Natural killer cell treated with Interleukin-12 subunit alpha and Interleukin-12 subunit beta and Interleukin-15 and Interleukin-18, amount 100 ng/mL, for 72 hours (primary cell): ENCODE data around the gene LIN7B. TPM values are rescaled to one million over a fixed set of nuclear protein-coding genes. Genes with fewer than 3 reads are reported as not detected.
A peak's percentile ranks its signal among the peaks of the same experiment; 100 is the strongest.
"Not testable (repeated sequence)": the region's sequence is repeated elsewhere in the genome, so short reads cannot be mapped to it uniquely, and the experiment has no call there.

ENCODE experiments used
- ATAC-seq, 2 donors: fragments of 150-1000 bp; cut with Tn5 transposase in 1 of 2; sonication (Bioruptor Pico), chemical (Tn5 transposase) in 1 of 2; 2 replicates each; pipeline ENCODE4 v1.10.0; 2021
- DNase-seq: peaks from one replicate; pipeline ENCODE4 v3.0.0; 2022; ENCODE audit warnings: low spot score
- H3K27ac Mint-ChIP-seq, 2 donors: 1 replicate in 1 of 2; 2 replicates in 1 of 2; pipeline ENCODE4 v1.8.0; 2022; ENCODE audit warnings: mixed read lengths in 2 of 2, mild to moderate bottlenecking in 1 of 2, moderate library complexity in 1 of 2
- H3K27me3 Mint-ChIP-seq, 2 donors: 1 replicate in 1 of 2; 2 replicates in 1 of 2; pipeline ENCODE4 v1.8.0; 2022; ENCODE audit warnings: mixed read lengths in 2 of 2
- H3K36me3 Mint-ChIP-seq: one replicate; pipeline ENCODE4 v1.8.0; 2022; ENCODE audit warnings: mixed read lengths
- H3K4me1 Mint-ChIP-seq, 2 donors: 1 replicate in 1 of 2; 2 replicates in 1 of 2; pipeline ENCODE4 v1.8.0; 2022; ENCODE audit warnings: low read depth in 2 of 2, mixed read lengths in 2 of 2, mild to moderate bottlenecking in 1 of 2
- H3K4me3 Mint-ChIP-seq: one replicate; pipeline ENCODE4 v1.8.0; 2022; ENCODE audit warnings: mixed read lengths
- H3K9me3 Mint-ChIP-seq: 2 replicates; pipeline ENCODE4 v1.8.0; 2022; ENCODE audit warnings: mixed read lengths
- total RNA-seq, 2 donors: library from RNA; stranded (reverse); gene quantifications; one replicate each; pipeline ENCODE4 v1.2.3, GENCODE V29; 2022

The LIN7B gene
- total RNA-seq = 1 to 10 TPM; 6.0 to 6.1 TPM

DNA sequence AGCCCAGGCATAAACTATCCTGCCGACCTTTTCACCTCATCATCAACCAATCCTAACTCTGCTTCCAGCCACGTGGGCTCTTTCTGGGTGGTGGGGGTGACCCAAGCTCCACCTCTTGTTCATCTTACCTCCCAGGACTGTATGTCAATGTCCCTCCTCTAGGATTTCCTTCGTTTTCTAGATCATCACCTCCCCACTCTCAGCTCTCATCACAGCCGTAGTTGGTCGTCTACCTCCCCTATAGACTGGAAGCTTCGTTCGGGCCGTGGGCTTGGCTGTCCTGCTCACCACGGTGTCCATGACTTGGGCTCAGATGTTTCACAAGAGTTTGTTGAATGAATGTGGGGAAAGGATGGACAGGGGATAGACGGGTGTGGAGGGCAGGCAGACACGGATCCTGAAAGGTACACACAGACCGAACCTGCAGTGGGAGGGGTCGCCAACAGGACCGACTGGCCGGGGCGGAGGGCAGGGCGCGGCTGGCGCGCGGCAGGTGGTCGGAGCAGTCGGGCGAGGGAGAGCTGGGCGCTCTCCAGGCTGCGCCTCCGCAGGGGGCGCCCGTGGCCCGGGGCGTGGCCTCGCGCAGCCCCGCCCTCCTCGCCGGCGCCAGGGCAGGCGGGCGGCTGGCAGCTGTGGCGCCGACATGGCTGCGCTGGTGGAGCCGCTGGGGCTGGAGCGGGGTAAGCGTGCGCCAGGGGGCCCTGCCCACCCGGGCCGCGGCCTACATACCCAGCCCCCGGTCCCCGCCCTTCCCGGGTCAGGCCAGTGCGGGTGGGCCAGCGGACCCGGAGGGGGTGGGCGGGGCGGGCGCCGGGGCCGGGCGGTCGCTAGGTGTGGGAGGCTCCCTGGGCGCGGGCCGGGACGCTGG is at the start of gene LIN7B:
Gene LIN7B, plus strand, starts transcription at position 609 of the 868 bp plus-strand sequence. Its CDS starts 35 bp downstream, at position 644.
- H3K27ac Mint-ChIP-seq = peak within 1 kb of the TSS; percentile 4 to 17
- H3K4me3 Mint-ChIP-seq = peak within 1 kb of the TSS; percentile 84
- H3K4me1 Mint-ChIP-seq = peaks cover 21 to 29% of the 10 kb centered on the region in 2 donors
- ATAC-seq (peak; percentile 79 to 83), DNase-seq (peak; percentile 81)
- H3K27me3 Mint-ChIP-seq = no peaks in the 10 kb centered on the region
- H3K9me3 Mint-ChIP-seq = no peaks in the 10 kb centered on the region
- H3K36me3 Mint-ChIP-seq = peaks cover 4% of the 10 kb centered on the region

GRCh38 chr19:49064768-49065611 is 49.2 kb upstream of the LIN7B start, which contains the start of gene NTF4:
TSS of gene NTF4 (minus strand) at chr19:49064818. CDS start at chr19:49061997, 2,821 bp downstream.
- peaks cover 39 to 53% of the 10 kb centered on the region in 2 donors for H3K27me3 Mint-ChIP-seq
- no peak within 1 kb of the TSS for H3K4me3 Mint-ChIP-seq
- ATAC-seq (no peak), DNase-seq (no peak)
- H3K27ac Mint-ChIP-seq = no peak within 1 kb of the TSS
- peaks cover 0 to 7% of the 10 kb centered on the region in 2 donors for H3K4me1 Mint-ChIP-seq
- peaks cover 4% of the 10 kb centered on the region for H3K9me3 Mint-ChIP-seq
- H3K36me3 Mint-ChIP-seq = no peaks in the 10 kb centered on the region

DNA sequence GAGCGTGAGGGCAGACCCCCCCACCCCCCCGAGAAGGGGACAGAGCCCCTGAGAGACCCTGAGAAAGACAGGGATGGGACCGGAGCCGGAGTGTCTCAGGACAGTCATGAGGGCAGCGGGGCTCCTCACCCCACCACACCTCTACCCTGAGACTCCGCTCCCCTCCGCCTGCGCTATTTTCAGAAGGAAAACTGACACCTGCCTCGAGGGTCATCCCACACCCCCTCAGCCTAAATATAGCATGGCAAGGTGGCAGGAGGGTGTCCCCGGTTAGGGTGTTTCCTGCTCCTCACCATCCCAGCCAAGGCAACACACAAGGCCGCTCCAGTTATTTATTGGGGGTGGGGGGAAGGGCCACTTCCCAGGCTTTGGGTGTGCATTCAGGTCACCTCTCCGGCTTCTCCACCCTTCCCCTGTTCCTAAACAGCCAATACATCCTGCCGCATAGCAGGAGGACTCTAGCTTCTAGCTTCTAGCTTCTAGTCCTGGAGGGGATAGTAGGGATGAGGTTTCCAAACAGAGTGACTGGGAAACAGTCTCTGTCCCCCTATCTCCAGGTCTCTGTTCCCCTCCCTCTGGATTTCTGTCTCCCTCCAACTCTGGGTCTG is 48.2 kb upstream of the LIN7B start:
- ATAC-seq = no peak
- Mint-ChIP-seq H3K27ac (no peak overlapping the region), H3K27me3 (peaks cover 40 to 54% of the 10 kb centered on the region in 2 donors), H3K36me3 (no peaks in the 10 kb centered on the region), H3K4me3 (no peak overlapping the region), H3K9me3 (peaks cover 4% of the 10 kb centered on the region), H3K4me1 (peaks cover 0 to 7% of the 10 kb centered on the region in 2 donors)
- no peak for DNase-seq

DNA sequence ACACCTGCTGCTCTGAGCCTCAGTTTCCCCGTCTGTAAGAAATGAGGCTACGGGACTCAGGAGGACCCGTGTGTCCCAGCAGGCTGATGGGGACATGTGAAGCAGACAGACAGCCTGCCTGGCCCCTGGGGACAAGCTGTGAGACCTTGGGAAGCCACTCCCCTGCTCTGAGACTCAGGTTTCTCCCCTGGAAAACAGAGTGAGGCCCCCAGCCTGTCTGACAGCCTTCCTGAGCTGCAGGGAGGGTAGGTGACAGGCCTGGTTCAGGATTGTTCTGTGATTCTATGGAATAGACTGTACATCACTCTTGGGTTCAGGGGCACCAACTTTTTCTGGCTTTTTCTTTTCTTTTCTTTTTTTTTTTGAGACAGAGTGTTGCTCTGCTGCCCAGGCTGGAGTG is 46.6 kb upstream of the LIN7B start:
- ATAC-seq = no peak
- H3K27me3 Mint-ChIP-seq = peaks cover 41 to 52% of the 10 kb centered on the region in 2 donors
- H3K36me3 Mint-ChIP-seq = peaks cover 1% of the 10 kb centered on the region

GRCh38 chr19:49069026-49069425 is 45.1 kb upstream of the LIN7B start:
- Mint-ChIP-seq H3K36me3 (peaks cover 13% of the 10 kb centered on the region), H3K4me3 (no peak overlapping the region), H3K27ac (no peak overlapping the region), H3K27me3 (peaks cover 48 to 67% of the 10 kb centered on the region in 2 donors), H3K9me3 (peaks cover 4% of the 10 kb centered on the region), H3K4me1 (peaks cover 11 to 13% of the 10 kb centered on the region in 2 donors)
- no peak for ATAC-seq
- no peak for DNase-seq

More for the DNA sequence above, 46.6 kb upstream of the LIN7B start:
- Mint-ChIP-seq H3K4me1 (peaks cover under 1 to 4% of the 10 kb centered on the region in 2 donors), H3K4me3 (no peak overlapping the region), H3K27ac (no peak overlapping the region), H3K9me3 (peaks cover 4% of the 10 kb centered on the region)
- DNase-seq = no peak

GRCh38 chr19:49070416-49070815 is 43.8 kb upstream of the LIN7B start:
- Mint-ChIP-seq H3K27ac (no peak overlapping the region), H3K4me3 (no peak overlapping the region), H3K27me3 (peaks cover 52 to 69% of the 10 kb centered on the region in 2 donors)

DNA sequence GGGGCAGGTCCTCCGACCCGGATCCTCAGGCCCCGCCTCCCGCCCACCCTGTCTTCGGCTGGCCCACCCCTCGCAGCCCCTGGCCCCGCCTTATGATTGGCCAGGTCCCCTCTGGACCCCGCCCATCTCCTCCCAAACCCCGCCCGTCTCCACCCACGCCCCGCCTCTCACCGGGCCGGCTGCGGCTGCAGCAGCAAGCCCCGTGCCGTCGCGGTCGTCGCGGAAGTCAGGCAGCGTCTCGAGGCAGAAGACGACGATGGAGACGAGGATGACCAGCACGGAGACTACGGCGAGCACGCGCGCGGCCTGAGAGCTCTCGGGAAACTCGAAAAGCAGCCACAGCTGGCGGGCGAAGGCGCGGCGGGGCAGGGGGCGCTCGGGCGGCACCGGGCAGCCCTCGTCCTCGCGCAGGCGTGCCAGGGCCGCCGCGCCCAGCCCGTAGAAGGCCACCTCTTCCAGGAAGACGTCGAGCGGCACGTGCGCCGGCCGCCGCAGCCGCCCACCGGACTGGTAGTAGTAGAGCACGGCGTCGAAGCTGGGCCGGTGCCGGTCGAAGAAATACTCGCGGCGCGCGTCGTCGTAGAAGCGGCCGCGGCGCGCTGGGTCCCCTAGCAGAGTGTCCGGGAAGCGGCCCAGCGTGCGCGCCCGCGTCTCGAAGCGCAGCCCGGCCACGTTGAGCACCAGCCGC is 42.2 kb upstream of the LIN7B start:
- peaks cover 9 to 11% of the 10 kb centered on the region in 2 donors for H3K4me1 Mint-ChIP-seq
- H3K4me3 Mint-ChIP-seq = no peak overlapping the region
- H3K36me3 Mint-ChIP-seq = peaks cover 13% of the 10 kb centered on the region
- H3K27ac Mint-ChIP-seq = no peak overlapping the region
- H3K9me3 Mint-ChIP-seq = peaks cover 4% of the 10 kb centered on the region
- no peak for DNase-seq
- peak in 1 of 2 donors; percentile 54 for ATAC-seq
- peaks cover 45 to 53% of the 10 kb centered on the region in 2 donors for H3K27me3 Mint-ChIP-seq

More at GRCh38 chr19:49070416-49070815, 43.8 kb upstream of the LIN7B start:
- DNase-seq (no peak), ATAC-seq (no peak)
- Mint-ChIP-seq H3K4me1 (peaks cover 11 to 12% of the 10 kb centered on the region in 2 donors), H3K36me3 (peaks cover 13% of the 10 kb centered on the region), H3K9me3 (peaks cover 4% of the 10 kb centered on the region)

DNA sequence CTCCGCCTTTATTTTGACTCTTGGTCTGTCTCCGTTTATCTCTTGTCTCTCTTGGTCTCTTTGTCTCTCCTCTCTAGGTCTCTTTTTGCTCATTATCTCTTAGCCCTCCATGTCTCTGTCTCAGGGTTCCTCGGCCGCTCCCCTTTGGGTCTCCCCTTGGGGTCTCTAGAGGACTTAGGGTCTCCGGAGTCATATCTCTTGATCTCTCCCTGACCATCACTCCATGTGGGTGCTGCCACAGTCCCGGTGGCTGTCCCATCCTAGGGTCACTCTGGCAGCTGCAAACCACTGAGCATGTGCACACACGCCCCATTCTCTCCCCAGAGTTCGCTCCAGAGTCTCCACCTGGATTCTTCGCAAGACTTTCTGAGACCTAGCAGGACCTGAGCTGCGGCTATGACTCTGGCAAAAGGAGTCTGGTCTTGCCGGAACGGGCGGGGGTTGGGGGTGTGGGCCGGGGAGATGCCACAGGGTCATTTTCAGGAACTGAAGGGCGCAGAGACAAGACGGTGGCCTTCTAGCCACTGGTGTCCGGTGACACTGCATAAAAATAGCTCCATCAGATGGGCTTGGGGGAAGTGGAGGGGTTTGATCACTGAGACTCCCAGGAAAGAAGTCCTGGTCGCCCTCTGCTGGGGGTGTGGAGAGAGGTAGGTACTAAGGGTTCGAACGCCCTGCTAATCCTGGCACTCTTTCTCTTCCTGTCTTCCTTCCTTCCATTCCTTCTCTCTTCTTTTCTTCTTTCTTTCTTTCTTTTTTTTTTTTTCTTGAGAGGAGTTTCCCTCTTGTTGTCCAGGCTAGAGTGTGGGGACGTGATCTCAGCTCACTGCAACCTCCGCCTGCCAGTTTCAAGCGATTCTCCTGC is 40.4 kb upstream of the LIN7B start:
- H3K27ac Mint-ChIP-seq = no peak overlapping the region
- H3K4me1 Mint-ChIP-seq = peaks cover 9 to 11% of the 10 kb centered on the region in 2 donors
- H3K36me3 Mint-ChIP-seq = peaks cover 13% of the 10 kb centered on the region
- H3K9me3 Mint-ChIP-seq = peaks cover 4% of the 10 kb centered on the region
- ATAC-seq (no peak), DNase-seq (no peak)
- peak overlapping the region; percentile 57 for H3K4me3 Mint-ChIP-seq
- H3K27me3 Mint-ChIP-seq = peaks cover 36 to 41% of the 10 kb centered on the region in 2 donors

- peaks cover 13% of the 10 kb centered on the region for H3K36me3 Mint-ChIP-seq
- peaks cover 27 to 30% of the 10 kb centered on the region in 2 donors for H3K27me3 Mint-ChIP-seq
- H3K4me1 Mint-ChIP-seq = peaks cover 9 to 11% of the 10 kb centered on the region in 2 donors
- not testable (repeated sequence) for DNase-seq, ATAC-seq, H3K4me3 Mint-ChIP-seq, H3K9me3 Mint-ChIP-seq, H3K27ac Mint-ChIP-seq
These were observed 39.3 kb upstream of the LIN7B start for GRCh38 chr19:49074869-49075268.

DNA sequence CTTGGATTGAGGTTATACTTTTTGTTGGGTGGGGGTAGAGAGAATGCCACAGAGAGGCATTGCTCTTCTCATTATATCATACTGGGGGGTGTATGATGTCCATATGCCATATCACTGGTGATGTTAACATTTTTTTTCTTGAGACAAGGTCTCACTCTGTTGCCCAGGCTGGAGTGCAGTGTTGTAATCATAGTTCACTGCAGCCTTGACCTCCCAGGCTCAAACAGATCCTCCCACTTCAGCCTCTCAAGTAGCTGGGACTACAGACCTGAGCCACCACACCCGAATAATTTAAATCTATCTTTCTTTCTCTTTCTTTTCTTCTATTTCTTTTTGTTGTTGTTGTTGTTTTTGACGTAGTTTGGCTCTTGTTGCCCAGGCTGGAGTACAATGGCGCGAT is 33.8 kb upstream of the LIN7B start:
- peaks cover 7 to 8% of the 10 kb centered on the region in 2 donors for H3K4me1 Mint-ChIP-seq
- H3K27ac Mint-ChIP-seq = no peak overlapping the region
- H3K4me3 Mint-ChIP-seq = no peak overlapping the region
- DNase-seq (no peak), ATAC-seq (no peak)
- peaks cover 0 to 4% of the 10 kb centered on the region in 2 donors for H3K27me3 Mint-ChIP-seq
- H3K36me3 Mint-ChIP-seq = no peaks in the 10 kb centered on the region
- H3K9me3 Mint-ChIP-seq = no peaks in the 10 kb centered on the region

- Mint-ChIP-seq H3K4me1 (peaks cover 13 to 15% of the 10 kb centered on the region in 2 donors), H3K4me3 (no peak overlapping the region), H3K27ac (no peak overlapping the region), H3K36me3 (peaks cover 6% of the 10 kb centered on the region), H3K27me3 (no peaks in the 10 kb centered on the region), H3K9me3 (no peaks in the 10 kb centered on the region)
- no peak for ATAC-seq
- DNase-seq = no peak
These were observed 32.9 kb upstream of the LIN7B start for GRCh38 chr19:49081273-49081672.
